ENCODE data around the gene CAMK1D.
A peak's percentile ranks its signal among the peaks of the same experiment; 100 is the strongest.

Gene CAMK1D

DNA sequence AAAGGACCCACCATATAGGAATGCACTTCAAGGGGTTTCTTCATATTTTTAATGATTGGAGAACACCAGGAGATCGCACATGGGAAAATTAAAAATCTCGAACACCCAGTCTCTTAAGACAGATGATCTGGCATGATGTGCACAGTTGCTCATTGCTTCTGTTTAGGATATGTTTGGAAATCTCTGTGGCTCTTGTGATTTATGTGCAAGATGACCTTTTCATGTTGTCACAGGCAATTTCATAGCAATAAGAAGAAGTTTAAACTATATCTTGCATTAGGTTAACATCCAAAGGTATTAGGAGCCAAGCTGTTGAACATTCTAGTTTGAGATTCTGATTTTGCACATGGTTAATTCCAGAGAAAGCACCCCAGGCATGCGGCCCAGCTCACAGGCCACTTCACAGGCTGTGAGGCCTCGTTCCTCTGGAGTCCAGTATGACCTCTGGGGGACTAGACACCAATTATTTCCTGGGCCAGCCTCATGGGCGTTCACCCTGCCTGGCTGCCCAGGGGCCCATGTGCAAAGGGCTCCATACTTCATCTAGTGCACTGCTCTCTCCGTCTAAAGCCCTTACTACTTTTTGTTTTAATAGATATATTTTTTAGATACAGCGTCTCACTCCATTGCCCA lies 28.4 kb downstream of the CAMK1D start:
- DNase-seq: no peak

DNA sequence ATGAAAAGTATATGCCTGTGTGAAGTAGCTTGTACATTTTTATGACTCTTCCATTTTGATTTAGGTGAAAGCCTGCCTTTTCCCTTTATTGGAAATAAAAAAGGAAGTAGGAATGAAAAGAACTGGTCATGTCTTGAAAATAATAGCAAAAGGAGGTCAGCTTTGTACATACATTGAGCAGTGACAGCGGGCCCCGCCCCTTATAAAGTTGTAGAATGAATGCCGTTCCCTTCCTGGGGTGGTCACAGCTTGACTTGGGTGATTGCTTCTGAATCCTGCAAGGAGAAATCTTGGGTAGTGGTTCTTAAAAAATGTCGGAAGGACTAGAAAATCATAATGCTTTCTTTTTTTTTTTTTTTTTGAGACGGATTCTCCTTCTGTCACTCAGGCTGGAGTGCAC lies 31.7 kb downstream of the CAMK1D start:
- no peak for DNase-seq

- DNase-seq: no peak
Observed at GRCh38 chr10:12381536-12382156, 32.3 kb downstream of the CAMK1D start.

DNA sequence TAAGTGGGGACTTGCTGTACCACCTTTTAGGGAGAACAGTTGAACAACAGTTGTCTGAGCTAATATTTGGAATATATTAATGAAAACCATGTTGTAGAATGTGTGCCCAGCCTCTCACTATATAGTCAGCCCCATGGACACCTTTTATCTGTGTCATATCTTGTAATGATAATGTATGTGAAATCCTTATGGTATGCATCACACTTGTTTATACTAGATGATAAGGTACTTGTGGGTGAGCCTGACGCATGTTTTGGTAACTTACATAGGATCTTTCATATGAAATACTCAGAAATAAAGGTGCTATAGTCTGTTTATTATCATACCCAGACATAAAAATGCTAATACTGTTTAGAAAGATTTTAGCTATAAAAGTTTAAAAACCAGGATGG lies 32.8 kb downstream of the CAMK1D start:
- DNase-seq: no peak

GRCh38 chr10:12382956-12383531 lies 33.7 kb downstream of the CAMK1D start:
- DNase-seq: no peak

DNA sequence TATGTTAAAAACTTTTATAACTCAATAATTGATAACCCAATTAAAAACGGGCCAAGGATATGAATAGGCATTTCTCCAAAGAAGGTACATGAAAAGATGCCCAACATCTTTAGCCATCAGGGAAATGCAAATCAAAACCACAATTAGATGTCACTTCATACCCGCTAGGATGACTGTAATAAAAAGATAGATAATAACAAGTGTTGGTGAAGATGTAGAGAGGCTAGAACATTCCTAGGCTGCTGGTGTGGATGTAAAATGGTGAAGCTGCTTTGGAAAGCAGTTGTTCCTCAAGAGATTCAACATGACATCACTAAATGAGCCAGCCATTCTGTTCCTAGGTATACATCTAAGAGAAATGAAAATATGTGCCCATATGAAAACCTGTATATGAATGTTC lies 35.6 kb downstream of the CAMK1D start:
- no peak for DNase-seq

GRCh38 chr10:12387561-12388210 lies 38.3 kb downstream of the CAMK1D start:
- DNase-seq: no peak

DNA sequence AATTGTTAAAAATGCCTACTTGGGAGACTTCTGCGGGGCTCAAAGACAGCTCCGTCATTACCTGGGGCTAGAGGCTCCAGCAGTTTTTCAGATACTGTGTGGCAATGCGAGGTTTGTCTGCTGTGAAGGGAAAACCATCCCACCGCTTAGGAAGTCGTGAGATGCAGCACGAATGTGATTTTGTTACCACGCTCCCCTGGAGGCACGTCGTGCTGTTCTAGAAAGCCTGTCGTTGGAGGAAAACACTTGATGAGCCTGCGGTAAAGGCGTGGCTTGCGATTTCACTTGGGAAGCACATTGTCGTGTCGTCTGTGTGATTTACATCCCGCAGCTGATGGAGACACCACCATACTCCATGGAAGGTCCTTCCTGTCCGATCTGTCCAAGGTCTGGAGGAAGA lies 39.3 kb downstream of the CAMK1D start:
- DNase-seq: no peak

GRCh38 chr10:12389154-12389734 lies 39.9 kb downstream of the CAMK1D start:
- no peak for DNase-seq

DNA sequence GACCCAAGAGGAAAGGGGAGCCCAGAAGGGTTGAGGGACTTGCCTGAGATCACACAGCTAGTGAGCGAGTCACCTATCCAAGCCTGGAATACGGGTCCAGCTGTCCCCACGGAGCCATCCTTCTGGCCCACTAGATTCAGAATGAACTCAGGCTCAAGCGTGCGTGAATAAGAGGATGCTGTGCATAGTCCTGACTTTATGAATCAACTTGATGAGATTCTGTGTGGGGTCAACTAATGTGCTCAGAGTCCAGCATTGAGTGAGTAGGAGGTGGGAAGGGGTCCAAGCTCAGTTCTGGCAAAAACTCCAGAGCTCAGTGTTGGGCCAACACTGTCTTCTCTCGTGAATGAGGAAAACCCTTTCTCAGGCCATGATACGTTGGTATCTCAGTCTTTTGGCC lies 41.4 kb downstream of the CAMK1D start:
- DNase-seq: peak; percentile 24

DNA sequence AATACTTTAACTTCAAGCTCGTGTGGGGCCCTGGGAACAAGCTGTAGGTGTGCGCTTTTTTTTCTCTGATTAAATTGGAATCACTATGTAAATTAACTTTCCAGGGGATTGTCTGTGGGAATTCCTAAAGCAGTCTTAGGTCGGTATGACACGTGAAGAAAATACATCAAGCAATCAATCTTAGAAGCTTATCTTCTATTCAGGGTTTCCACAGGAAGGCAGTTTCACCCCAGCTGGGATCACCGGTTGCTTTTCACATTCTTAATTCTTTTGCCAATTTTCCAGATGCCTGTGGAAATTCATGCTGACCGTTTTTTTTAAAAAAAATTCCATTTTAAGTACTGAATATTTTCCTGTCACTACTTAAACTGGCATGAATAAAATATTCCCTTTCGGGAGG lies 41.9 kb downstream of the CAMK1D start:
- peak; percentile 26 for DNase-seq

- DNase-seq: no peak
Observed at GRCh38 chr10:12393831-12394230, 44.5 kb downstream of the CAMK1D start.

DNA sequence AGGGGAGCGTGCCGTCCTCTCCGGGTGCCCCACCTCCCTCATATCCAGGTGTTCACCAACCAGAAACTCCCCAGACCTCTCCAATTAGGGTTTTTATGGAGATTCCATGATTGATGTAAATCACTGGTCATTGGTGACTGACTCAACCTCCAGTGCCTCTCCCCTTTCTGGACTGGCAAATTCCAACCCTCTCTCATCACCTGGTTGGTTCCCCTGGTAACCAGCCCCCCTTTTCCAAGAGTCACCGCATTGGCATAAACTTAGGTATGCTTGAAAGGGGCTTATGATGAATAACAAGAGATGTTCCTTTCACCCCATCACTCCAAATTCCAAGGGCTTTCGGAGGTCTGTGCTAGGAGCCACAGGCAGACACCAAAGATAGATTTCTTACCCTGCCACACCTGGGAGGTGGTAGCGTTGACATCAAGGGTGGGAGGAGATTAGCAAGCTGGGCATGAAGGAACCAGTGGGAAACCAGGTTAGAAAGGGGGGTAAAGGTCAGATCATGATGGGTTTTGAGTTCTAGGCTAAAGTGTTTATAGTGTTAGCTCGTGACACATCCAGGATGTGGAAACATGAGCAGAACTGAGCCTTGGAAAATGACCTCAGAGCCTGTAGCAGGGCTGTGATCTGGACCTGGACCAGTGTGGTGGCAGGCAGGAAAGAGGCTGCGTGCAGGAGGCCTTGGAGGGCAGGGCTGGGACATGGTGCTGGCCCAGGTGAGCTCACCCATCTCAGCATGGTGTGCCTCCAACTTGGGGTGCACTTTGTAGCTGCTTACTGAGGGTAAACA lies 45.1 kb downstream of the CAMK1D start:
- no peak for DNase-seq

DNA sequence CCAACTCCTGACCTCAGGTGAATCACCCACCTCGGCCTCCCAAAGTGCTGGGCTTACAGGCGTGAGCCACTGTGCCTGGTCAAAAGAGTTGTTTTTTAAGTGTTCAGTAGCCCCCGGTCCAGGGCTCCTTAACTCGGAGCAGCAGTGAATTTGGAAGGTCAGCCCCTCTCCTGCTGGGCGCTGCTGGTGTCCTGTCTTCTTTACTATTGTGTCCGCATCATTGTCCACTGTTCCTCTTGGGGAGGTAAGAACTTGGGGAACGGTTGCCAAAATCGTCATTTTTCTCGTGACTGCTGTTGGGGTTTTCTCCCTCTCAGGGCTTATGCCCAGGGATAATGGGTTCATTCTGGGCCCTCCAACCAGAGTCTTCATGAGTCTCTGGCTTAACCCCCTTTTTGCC lies 46.7 kb downstream of the CAMK1D start:
- no peak for DNase-seq

GRCh38 chr10:12396567-12396966 lies 47.2 kb downstream of the CAMK1D start:
- no peak for DNase-seq

DNA sequence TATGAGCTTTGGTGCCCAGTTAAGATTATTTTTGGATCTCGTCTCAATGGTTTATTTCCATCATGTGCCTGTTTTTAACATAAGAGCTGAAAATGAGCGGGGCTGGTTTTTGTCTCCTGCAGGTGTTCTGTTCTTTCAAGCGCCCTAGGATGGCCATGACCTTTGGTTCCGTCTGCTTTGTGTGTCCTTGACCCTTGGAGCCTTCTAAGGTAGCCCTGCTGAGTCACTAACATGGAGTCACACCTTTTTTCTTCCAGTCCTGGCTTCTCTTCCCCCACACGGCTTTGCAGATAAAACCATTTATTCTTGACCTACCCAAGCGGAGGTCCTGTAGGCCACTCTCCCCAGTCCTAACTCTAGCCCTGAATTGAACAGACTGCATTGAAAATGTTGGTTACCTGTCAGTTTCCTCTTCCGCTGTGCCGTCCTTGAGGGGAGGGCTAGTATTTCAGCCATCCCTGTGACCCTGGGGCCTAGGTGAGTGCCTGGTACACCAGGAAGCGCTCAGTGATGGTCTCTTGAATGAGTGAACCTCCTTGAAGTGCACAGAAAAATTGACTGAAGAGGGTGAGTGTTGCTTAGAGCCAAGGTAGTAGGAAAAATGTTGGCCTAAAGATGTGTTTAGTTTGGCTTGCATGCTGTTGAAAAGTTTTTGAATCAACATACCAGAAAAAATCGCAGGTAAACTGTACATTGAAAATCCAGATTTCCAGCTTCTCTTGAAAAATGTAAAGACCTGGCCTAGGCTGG lies 48.0 kb downstream of the CAMK1D start:
- DNase-seq: no peak

GRCh38 chr10:12397941-12398340 lies 48.6 kb downstream of the CAMK1D start:
- DNase-seq: peak; percentile 23

GRCh38 chr10:12400266-12400931 lies 51.1 kb downstream of the CAMK1D start:
- DNase-seq: peak; percentile 66

DNA sequence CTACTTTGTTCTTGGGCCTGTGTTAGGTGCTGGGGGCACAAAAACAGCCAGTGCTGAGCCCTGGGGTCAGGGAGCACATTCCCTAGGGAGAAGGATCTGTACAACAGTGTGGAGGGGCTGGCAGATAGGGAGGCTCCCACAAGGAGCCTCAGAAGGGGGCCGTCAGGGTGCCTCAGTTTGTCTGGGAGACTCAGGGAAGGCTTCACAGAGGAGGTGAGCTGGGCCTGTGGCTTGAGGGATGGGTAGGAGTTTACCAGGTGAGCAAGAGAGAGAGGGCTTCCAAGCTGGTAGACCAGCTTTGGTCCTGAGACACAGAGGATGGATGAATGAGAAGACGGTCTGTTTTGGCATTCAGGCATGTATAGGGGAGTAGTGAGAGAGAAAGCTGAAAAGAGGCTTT lies 52.1 kb downstream of the CAMK1D start:
- no peak for DNase-seq

DNA sequence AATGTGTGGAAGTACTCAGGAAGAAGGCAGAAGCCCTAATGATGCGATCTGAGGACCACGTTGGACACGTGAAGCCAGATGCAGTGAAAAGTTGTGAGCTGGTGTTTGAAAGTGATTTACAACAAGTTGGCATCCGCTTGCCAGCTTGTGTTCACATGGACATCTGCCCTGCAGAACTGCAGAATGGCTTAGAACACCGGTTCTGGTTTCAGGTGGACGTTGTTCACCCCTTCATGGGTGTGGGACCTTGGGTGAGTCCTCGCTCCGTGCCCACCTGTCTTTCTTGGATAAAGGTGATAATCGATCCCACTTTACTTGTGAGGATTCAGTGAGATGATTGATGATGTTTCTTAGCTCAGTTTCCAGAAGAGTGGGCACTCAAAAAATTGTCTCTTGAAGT lies 53.8 kb downstream of the CAMK1D start:
- DNase-seq: no peak

Data from fibroblast of skin of right biceps (primary cell).